Lower leg skin (tissue), 3 donors: ENCODE measurements around the gene FCGR2B.
"Not testable (repeated sequence)": the region's sequence is repeated elsewhere in the genome, so short reads cannot be mapped to it uniquely, and the experiment has no call there.

Source experiments
- CTCF ChIP-seq, 3 donors: fragments of 450-650 bp; IDR thresholded peaks; one replicate each; pipeline ENCODE4 v1.5.1; 2016; ENCODE audit warnings: antibody characterized with exemption in 3 of 3, mild to moderate bottlenecking in 3 of 3, moderate library complexity in 2 of 3
- POLR2A ChIP-seq, 2 donors: fragments of 450-650 bp; IDR thresholded peaks; one replicate each; pipeline ENCODE4 v1.6.1; 2016 to 2017; ENCODE audit warnings: antibody characterized with exemption in 2 of 2, mild to moderate bottlenecking in 1 of 2, moderate library complexity in 1 of 2

DNA sequence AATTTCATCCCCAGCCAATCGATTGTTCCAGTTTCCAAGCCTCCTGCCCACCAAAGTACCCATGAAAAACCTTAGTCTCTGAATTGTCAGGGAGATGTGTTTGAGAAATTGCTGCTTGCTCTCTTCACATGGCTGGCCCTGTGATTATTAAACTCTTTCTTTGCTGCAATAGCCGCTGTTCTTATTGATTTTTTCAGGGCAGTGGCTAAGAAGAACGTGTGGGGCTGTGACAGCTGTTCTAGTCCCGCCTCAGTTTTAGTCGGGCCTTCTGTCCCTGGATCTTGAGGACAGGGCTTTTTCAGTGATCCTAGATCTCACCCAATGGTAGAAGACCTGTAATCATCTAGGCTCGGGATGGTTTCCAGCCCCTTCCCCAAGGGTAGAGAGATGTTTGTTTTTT, 9.0 kb upstream of the FCGR2B start:
- not testable (repeated sequence) for TF ChIP-seq CTCF, POLR2A (IDR thresholded peaks at IDR 0.05)
